Keratinocyte (primary cell): ENCODE measurements around the gene SSC4D. TPM values are rescaled to one million over a fixed set of nuclear protein-coding genes. Genes with fewer than 3 reads are reported as not detected.
A peak's percentile ranks its signal among the peaks of the same experiment; 100 is the strongest.

Experiments
- DNase-seq: peaks from one replicate; pipeline ENCODE4 v3.0.0-alpha.2; 2011; ENCODE audit warnings: low read depth, missing footprints, low spot score
- FAIRE-seq: peaks from 2 replicates; lab custom pipeline; 2011; peaks lifted over from hg19 to GRCh38; lab: Jason Lieb, UNC
- H2AFZ ChIP-seq: 2 replicates; pipeline ENCODE4 v1.6.0; 2012; ENCODE audit warnings: low read length, control low read depth, inconsistent platforms; ENCODE audit not compliant: control insufficient read depth
- H3K27ac ChIP-seq: 2 replicates; pipeline ENCODE4 v1.5.1; 2011; ENCODE audit warnings: low read length; ENCODE audit not compliant: control insufficient read depth, insufficient read depth
- H3K27me3 ChIP-seq: 3 replicates; pipeline ENCODE4 v1.6.0; 2011; ENCODE audit warnings: low read length; ENCODE audit not compliant: control insufficient read depth, insufficient read depth; ENCODE audit errors: extremely low read depth
- H3K36me3 ChIP-seq, 2 experiments: 2 replicates in 1 of 2; 3 replicates in 1 of 2; pipeline ENCODE4 v1.5.1; 2011; ENCODE audit warnings: low read length in 2 of 2, mild to moderate bottlenecking in 1 of 2; ENCODE audit not compliant: control insufficient read depth in 2 of 2, insufficient read depth in 2 of 2; ENCODE audit errors: extremely low read depth in 1 of 2
- H3K4me1 ChIP-seq: 3 replicates; pipeline ENCODE4 v1.5.1; 2011; ENCODE audit warnings: low read length; ENCODE audit not compliant: control insufficient read depth, insufficient read depth; ENCODE audit errors: extremely low read depth
- H3K4me2 ChIP-seq: 3 replicates; pipeline ENCODE4 v1.6.0; 2011; ENCODE audit warnings: low read depth, low read length; ENCODE audit not compliant: control insufficient read depth, insufficient read depth; ENCODE audit errors: extremely low read depth
- H3K4me3 ChIP-seq, 3 experiments: fragments of 200-600 bp in 1 of 3; sonication (generic) in 1 of 3; 2 replicates in 2 of 3; 3 replicates in 1 of 3; pipeline ENCODE4 v1.5.1; 2011 to 2016; ENCODE audit warnings: low read length in 3 of 3, mild to moderate bottlenecking in 3 of 3, control low read depth in 2 of 3, inconsistent platforms in 1 of 3, low read depth in 1 of 3, mixed read lengths in 1 of 3, mixed run types in 1 of 3, moderate library complexity in 1 of 3; ENCODE audit not compliant: control insufficient read depth in 2 of 3, insufficient read depth in 2 of 3; ENCODE audit errors: extremely low read depth in 1 of 3
- H3K79me2 ChIP-seq: 2 replicates; pipeline ENCODE4 v1.6.0; 2012; ENCODE audit warnings: low read length; ENCODE audit not compliant: control insufficient read depth, insufficient read depth
- H3K9ac ChIP-seq: 3 replicates; pipeline ENCODE4 v1.6.0; 2011; ENCODE audit warnings: low read length; ENCODE audit not compliant: control insufficient read depth, insufficient read depth; ENCODE audit errors: extremely low read depth
- H3K9me1 ChIP-seq: 3 replicates; pipeline ENCODE4 v1.6.0; 2011; ENCODE audit warnings: low read length; ENCODE audit not compliant: control insufficient read depth, insufficient read depth; ENCODE audit errors: extremely low read depth
- H3K9me3 ChIP-seq: 2 replicates; pipeline ENCODE4 v1.5.1; 2012; ENCODE audit warnings: low read depth, low read length; ENCODE audit not compliant: control insufficient read depth
- H4K20me1 ChIP-seq: 3 replicates; pipeline ENCODE4 v1.6.0; 2011; ENCODE audit warnings: low read length; ENCODE audit not compliant: control insufficient read depth, insufficient read depth; ENCODE audit errors: extremely low read depth
- CTCF ChIP-seq, 3 experiments: IDR thresholded peaks in 1 of 3; conservative IDR thresholded peaks in 1 of 3; optimal IDR thresholded peaks in 1 of 3; 2 replicates in 2 of 3; 3 replicates in 1 of 3; pipeline versions ENCODE3 to v1.5.1; 2011; ENCODE audit warnings: low read length in 3 of 3, mild to moderate bottlenecking in 3 of 3, moderate library complexity in 2 of 3, control low read depth in 1 of 3, inconsistent platforms in 1 of 3; ENCODE audit not compliant: insufficient read depth in 2 of 3; ENCODE audit errors: extremely low read depth in 1 of 3
- EZH2 ChIP-seq: IDR thresholded peaks from one replicate; pipeline ENCODE4 v1.6.1; 2012; ENCODE audit warnings: inconsistent platforms, mild to moderate bottlenecking, low read length, moderate library complexity
- dilution Hi-C: fragments of 300-500 bp; cut with MboI; formaldehyde crosslinking; loops from one replicate; pipeline ENCODE4 v1.7.0; 2020; ENCODE audit warnings: low sequenced_read_pairs; ENCODE audit not compliant: extremely low pct_ligation_motif_present
- polyA plus RNA-seq, 5 experiments: library from polyadenylated mRNA; depleted of rRNA in 3 of 5; stranded (reverse) in 3 of 5; stranded (forward) in 1 of 5; unstranded in 1 of 5; fragments of >200 nt; gene quantifications; 1 replicate in 1 of 5; 2 replicates in 3 of 5; 3 replicates in 1 of 5; pipeline versions ENCODE4 v1.2.1 to v1.2.3, GENCODE V29; 2011 to 2012; ENCODE audit warnings: missing spikeins in 2 of 5, low read depth in 1 of 5, low replicate concordance in 1 of 5

SSC4D gene
- polyA plus RNA-seq, 1 donor (not counting 4 experiments of a cell fraction or from before 2014, with no cell fraction given) = 0.98 TPM

DNA sequence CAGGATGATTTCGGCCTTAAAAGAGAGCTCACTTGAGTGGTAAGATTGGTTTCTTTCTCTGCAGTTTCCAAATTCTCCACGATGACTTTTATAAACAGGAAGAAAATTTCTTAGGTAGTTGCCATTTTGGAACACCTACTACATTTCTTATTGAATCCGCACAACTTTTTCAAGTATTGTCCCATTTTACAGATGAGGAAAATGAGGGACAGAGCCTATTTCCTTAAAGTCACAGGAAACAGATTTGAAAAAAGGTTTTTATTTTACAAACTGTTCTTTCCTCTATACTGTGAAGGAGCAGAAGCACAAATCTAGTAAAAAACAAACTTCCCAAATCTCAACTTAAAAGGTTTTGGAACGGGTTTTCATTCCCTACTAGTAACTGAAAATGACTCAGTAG lies 53.4 kb downstream of the SSC4D start:
- Histone ChIP-seq H3K4me2 (peak overlapping the region; percentile 85), H4K20me1 (peaks cover 60% of the 10 kb centered on the region), H3K27me3 (no peaks in the 10 kb centered on the region), H3K36me3 (peaks cover 8 to 36% of the 10 kb centered on the region in 2 experiments), H3K4me1 (peaks cover 37% of the 10 kb centered on the region), H3K79me2 (peaks cover 77% of the 10 kb centered on the region), H2AFZ (no peak overlapping the region), H3K4me3 (peak overlapping the region in 1 of 3 experiments; percentile 100), H3K27ac (peak overlapping the region; percentile 87), H3K9me1 (peaks cover 7% of the 10 kb centered on the region), H3K9ac (no peak overlapping the region), H3K9me3 (no peaks in the 10 kb centered on the region)
- TF ChIP-seq EZH2 = no peak
- no peak for TF ChIP-seq CTCF (optimal IDR thresholded peaks at IDR 0.05 in 1 of 3, IDR thresholded peaks at IDR 0.05 in 1 of 3, conservative IDR thresholded peaks at IDR 0.05 in 1 of 3; ENCODE audit: extremely low read depth in 1 of 3, insufficient read depth in 2 of 3, low read length in 3 of 3)
- no peak for DNase-seq
- dilution Hi-C loops = no loop called here
- no peak for FAIRE-seq

DNA sequence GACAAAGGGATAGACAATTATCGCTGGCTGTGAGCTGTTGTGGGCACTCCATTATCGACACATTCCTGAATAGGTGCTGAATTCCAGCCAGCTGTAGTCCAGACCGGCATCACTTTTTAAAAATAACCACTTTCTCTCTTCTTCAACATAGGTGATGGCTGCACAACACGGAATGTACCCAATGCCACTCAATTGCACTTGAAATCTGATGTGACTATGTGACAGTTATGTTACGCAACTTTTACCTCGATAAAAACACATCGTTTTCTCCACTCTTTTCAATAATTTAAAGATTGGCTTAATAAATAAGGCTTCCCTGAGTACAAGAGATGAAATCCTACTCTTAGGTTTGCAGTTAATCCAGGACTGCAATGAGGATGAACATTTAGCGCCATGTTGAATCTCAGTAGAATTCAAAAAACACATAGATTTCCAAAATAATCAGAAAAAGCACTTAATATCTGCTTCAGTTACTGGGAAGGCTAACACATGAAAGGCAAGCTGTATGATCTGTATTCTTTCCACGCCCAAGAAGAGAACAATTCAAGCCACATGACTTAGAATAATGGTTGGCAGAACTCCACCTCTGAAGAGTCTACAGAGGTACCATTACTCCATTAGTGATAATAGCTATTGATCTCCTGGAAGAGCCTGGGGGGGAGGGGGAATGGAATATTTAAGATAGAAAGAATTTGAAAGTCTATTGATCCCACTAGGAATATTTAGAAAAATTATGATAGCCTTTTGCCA lies 54.3 kb downstream of the SSC4D start:
- Histone ChIP-seq H3K79me2 (peaks cover 86% of the 10 kb centered on the region), H3K27me3 (no peaks in the 10 kb centered on the region), H3K4me3 (no peak overlapping the region), H3K4me2 (peak overlapping the region; percentile 85), H3K9me3 (no peaks in the 10 kb centered on the region), H2AFZ (no peak overlapping the region), H4K20me1 (peaks cover 63% of the 10 kb centered on the region), H3K4me1 (peaks cover 37% of the 10 kb centered on the region), H3K27ac (no peak overlapping the region), H3K36me3 (peaks cover 8 to 39% of the 10 kb centered on the region in 2 experiments), H3K9ac (no peak overlapping the region), H3K9me1 (peaks cover 9% of the 10 kb centered on the region)
- dilution Hi-C loops = no loop called here
- FAIRE-seq = no peak
- TF ChIP-seq EZH2 = no peak
- TF ChIP-seq CTCF (optimal IDR thresholded peaks at IDR 0.05 in 1 of 3, IDR thresholded peaks at IDR 0.05 in 1 of 3, conservative IDR thresholded peaks at IDR 0.05 in 1 of 3; ENCODE audit: extremely low read depth in 1 of 3, insufficient read depth in 2 of 3, low read length in 3 of 3) = no peak
- DNase-seq = no peak
